OCI-M1 (cell line): ENCODE results near the gene BCAR1.
"Not testable (repeated sequence)": the region's sequence is repeated elsewhere in the genome, so short reads cannot be mapped to it uniquely, and the experiment has no call there.

Experiments
- DNase-seq: peaks from one replicate; lab custom pipeline; 2025; lab: John Stamatoyannopoulos, UW

Gene BCAR1

GRCh38 chr16:75251280-75252048 lies at the start of gene BCAR1:
TSS of gene BCAR1 (minus strand) at chr16:75251624. CDS start at chr16:75251482, 142 bp downstream.
- DNase-seq: peak; percentile 78

- DNase-seq: no peak
Measured at GRCh38 chr16:75298267-75298666, 46.8 kb upstream of the BCAR1 start.

- DNase-seq: no peak
Measured at GRCh38 chr16:75296606-75297005, 45.2 kb upstream of the BCAR1 start.

GRCh38 chr16:75294773-75295459 lies 43.5 kb upstream of the BCAR1 start:
- DNase-seq: no peak

- no peak for DNase-seq
Measured at GRCh38 chr16:75293772-75294171, 42.3 kb upstream of the BCAR1 start.

GRCh38 chr16:75293173-75293572 lies 41.7 kb upstream of the BCAR1 start:
- DNase-seq: no peak

- no peak for DNase-seq
Measured at GRCh38 chr16:75292691-75293090, 41.3 kb upstream of the BCAR1 start.

- DNase-seq: peak; percentile 35
Measured at GRCh38 chr16:75289189-75289588, 37.8 kb upstream of the BCAR1 start.

- DNase-seq: peak; percentile 95
Measured at GRCh38 chr16:75288596-75289120, 37.2 kb upstream of the BCAR1 start.

GRCh38 chr16:75288181-75288580 lies 36.8 kb upstream of the BCAR1 start:
- DNase-seq: no peak

- peak; percentile 89 for DNase-seq
Measured at GRCh38 chr16:75287708-75288107, 36.3 kb upstream of the BCAR1 start.

- no peak for DNase-seq
Measured at GRCh38 chr16:75286389-75286788, 35.0 kb upstream of the BCAR1 start.

GRCh38 chr16:75282466-75283281 lies 31.2 kb upstream of the BCAR1 start:
- no peak for DNase-seq

GRCh38 chr16:75281826-75282225 lies 30.4 kb upstream of the BCAR1 start:
- DNase-seq: no peak

- not testable (repeated sequence) for DNase-seq
Measured at GRCh38 chr16:75281009-75281408, 29.6 kb upstream of the BCAR1 start.

- DNase-seq: no peak
Measured at GRCh38 chr16:75280331-75280804, 28.9 kb upstream of the BCAR1 start.

- no peak for DNase-seq
Measured at GRCh38 chr16:75279305-75279704, 27.9 kb upstream of the BCAR1 start.

- no peak for DNase-seq
Measured at GRCh38 chr16:75273054-75273925, 21.9 kb upstream of the BCAR1 start.

GRCh38 chr16:75272629-75273028 lies 21.2 kb upstream of the BCAR1 start:
- not testable (repeated sequence) for DNase-seq

GRCh38 chr16:75272097-75272551 lies 20.7 kb upstream of the BCAR1 start:
- peak; percentile 11 for DNase-seq
